Parathyroid adenoma (tissue), 2 donors: Measurements from ENCODE around the gene PALS1.

ENCODE experiments used
- H2AFZ ChIP-seq: fragments of 300-600 bp; sonication (generic); one replicate; pipeline ENCODE4 v1.7.0; 2017; ENCODE audit warnings: antibody characterized with exemption, mild to moderate bottlenecking
- H3K27ac ChIP-seq: fragments of 300-600 bp; sonication (generic); one replicate; pipeline ENCODE4 v1.7.0; 2017
- H3K27me3 ChIP-seq: fragments of 300-600 bp; sonication (generic); one replicate; pipeline ENCODE4 v1.7.0; 2017; ENCODE audit warnings: low read length; ENCODE audit not compliant: control insufficient read depth, insufficient read depth
- H3K36me3 ChIP-seq: fragments of 300-600 bp; sonication (generic); one replicate; pipeline ENCODE4 v1.7.0; 2017; ENCODE audit warnings: low read length; ENCODE audit not compliant: control insufficient read depth, insufficient read depth
- H3K4me1 ChIP-seq: fragments of 300-600 bp; sonication (generic); one replicate; pipeline ENCODE4 v1.7.0; 2017; ENCODE audit warnings: control low read depth
- H3K4me2 ChIP-seq: fragments of 300-600 bp; sonication (generic); one replicate; pipeline ENCODE4 v1.7.0; 2017; ENCODE audit warnings: low read length
- H3K4me3 ChIP-seq: fragments of 300-600 bp; sonication (generic); one replicate; pipeline ENCODE4 v1.7.0; 2017; ENCODE audit warnings: low read depth, low read length
- H3K79me2 ChIP-seq: fragments of 300-600 bp; sonication (generic); one replicate; pipeline ENCODE4 v1.7.0; 2017; ENCODE audit warnings: control low read depth
- H3K9ac ChIP-seq: fragments of 300-600 bp; sonication (generic); one replicate; pipeline ENCODE4 v1.7.0; 2017; ENCODE audit warnings: mild to moderate bottlenecking
- H3K9me3 ChIP-seq: fragments of 300-600 bp; sonication (generic); one replicate; pipeline ENCODE4 v1.7.0; 2017; ENCODE audit warnings: low read length; ENCODE audit not compliant: control insufficient read depth
- CTCF ChIP-seq: fragments of 300-600 bp; sonication (generic); IDR thresholded peaks from one replicate; pipeline ENCODE4 v1.7.0; 2017; ENCODE audit warnings: antibody characterized with exemption, mild to moderate bottlenecking
- donor health status: primary hyperparathyroidism.

Gene PALS1

DNA sequence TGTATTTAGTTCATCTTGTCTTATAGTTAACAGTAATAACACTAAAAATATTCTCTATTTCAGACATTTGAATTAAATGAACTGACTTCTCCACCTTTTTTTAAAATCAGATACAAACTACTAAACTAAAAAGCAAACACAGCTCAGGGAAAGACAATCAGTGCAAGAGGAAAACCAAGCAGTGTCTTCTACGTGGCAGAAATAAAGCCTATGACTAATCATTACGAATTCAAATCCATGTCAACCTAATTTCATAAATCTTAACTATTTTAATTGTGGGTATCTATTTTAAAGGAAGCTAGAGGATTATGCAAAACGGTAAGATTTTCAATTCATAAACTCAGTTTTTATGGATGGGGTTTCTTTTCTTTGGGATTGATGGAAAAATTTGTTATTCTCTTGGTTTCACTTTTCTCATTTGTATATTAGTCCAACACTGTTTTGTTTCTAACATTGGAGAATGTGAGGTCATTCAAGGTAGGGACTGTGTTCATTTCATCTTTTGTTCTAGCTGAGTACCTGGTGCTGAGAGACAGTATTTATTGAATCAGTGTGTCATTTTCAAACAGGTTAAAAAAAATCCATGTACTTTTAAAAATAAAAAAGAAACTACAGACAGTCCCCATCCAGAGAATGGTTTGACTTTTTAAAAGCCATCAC lies 12.8 kb upstream of the PALS1 start:
- no peaks in the 10 kb centered on the region for H3K9me3 ChIP-seq
- H3K4me3 ChIP-seq = no peak overlapping the region
- no peaks in the 10 kb centered on the region for H3K27me3 ChIP-seq
- no peaks in the 10 kb centered on the region for H3K4me1 ChIP-seq
- no peak overlapping the region for H2AFZ ChIP-seq
- H3K36me3 ChIP-seq = no peaks in the 10 kb centered on the region
- no peaks in the 10 kb centered on the region for H3K79me2 ChIP-seq
- no peak for TF ChIP-seq CTCF
- no peak overlapping the region for H3K9ac ChIP-seq
- no peak overlapping the region for H3K4me2 ChIP-seq
- no peak overlapping the region for H3K27ac ChIP-seq

DNA sequence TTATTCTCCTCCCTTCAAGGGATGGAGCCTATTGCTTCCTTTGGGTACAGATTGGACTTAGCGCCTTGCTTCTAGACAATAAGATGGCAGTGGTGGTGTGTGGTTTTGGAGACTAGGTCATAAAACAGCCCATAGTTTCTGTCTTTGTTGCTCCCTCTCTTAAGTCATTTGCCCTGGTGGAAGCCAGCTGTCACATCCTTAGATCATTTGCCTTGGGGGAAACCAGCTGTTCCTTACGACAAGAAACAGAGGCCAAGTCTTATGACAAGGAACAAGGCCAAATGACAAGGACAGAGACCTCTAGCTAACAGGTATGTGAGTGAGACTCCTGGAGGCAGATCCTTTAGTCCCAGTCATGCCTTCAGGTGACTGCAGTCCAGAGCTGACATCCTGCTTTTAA lies 9.2 kb upstream of the PALS1 start:
- Histone ChIP-seq H3K9ac (no peak overlapping the region), H3K9me3 (no peaks in the 10 kb centered on the region), H2AFZ (no peak overlapping the region), H3K4me3 (no peak overlapping the region), H3K27ac (no peak overlapping the region), H3K27me3 (no peaks in the 10 kb centered on the region), H3K36me3 (no peaks in the 10 kb centered on the region), H3K4me2 (no peak overlapping the region), H3K79me2 (no peaks in the 10 kb centered on the region), H3K4me1 (no peaks in the 10 kb centered on the region)
- TF ChIP-seq CTCF = no peak

DNA sequence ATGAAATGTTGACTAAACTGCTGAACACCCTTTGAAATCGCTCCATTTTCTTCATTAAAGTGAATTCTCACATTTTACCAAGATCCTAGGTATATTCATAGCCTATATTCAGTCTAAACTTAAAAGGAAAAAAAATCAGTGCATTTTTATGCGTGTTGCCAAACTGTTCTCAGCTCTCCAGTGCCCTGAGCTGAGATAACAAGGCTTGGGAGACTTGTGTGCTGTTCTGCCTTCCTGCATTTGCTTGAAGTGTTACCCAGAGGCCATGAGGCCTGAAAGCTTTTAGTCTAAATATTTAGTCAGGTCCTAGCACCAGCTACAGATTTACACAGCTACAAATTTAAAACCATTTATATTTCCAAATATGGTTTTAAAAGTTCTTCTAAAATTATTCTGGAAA lies 8.6 kb upstream of the PALS1 start:
- H3K27me3 ChIP-seq = no peaks in the 10 kb centered on the region
- no peaks in the 10 kb centered on the region for H3K4me1 ChIP-seq
- no peaks in the 10 kb centered on the region for H3K9me3 ChIP-seq
- no peak overlapping the region for H3K4me2 ChIP-seq
- H2AFZ ChIP-seq = no peak overlapping the region
- H3K4me3 ChIP-seq = no peak overlapping the region
- H3K36me3 ChIP-seq = no peaks in the 10 kb centered on the region
- H3K79me2 ChIP-seq = no peaks in the 10 kb centered on the region
- H3K27ac ChIP-seq = no peak overlapping the region
- no peak overlapping the region for H3K9ac ChIP-seq
- no peak for TF ChIP-seq CTCF

- H3K9me3 ChIP-seq = no peaks in the 10 kb centered on the region
- no peak for TF ChIP-seq CTCF
- H3K27ac ChIP-seq = no peak overlapping the region
- H3K27me3 ChIP-seq = no peaks in the 10 kb centered on the region
- no peaks in the 10 kb centered on the region for H3K79me2 ChIP-seq
- H3K36me3 ChIP-seq = no peaks in the 10 kb centered on the region
- H3K4me1 ChIP-seq = no peaks in the 10 kb centered on the region
- no peak overlapping the region for H3K9ac ChIP-seq
- H3K4me2 ChIP-seq = no peak overlapping the region
- H2AFZ ChIP-seq = no peak overlapping the region
- no peak overlapping the region for H3K4me3 ChIP-seq
Measured at GRCh38 chr14:67237591-67237990, 3.6 kb upstream of the PALS1 start.

DNA sequence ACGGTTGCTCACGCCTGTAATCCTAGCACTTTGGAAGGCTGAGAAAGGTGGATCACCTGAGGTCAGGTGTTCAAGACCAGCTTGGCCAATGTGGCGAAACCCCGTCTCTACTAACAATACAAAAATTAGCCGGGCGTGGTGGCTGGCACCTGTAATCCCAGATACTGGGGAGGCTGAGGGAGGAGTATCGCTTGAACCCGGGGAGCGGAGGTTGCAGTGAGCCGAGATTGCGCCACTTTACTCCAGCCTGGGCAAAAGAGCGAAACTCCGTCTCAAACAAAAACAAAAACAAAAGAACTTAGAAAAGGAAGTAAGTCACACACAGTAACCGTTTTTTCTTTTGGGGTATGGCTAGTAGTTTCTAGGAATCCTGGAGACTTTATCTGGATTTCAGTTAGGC lies 1.7 kb upstream of the PALS1 start:
- H3K79me2 ChIP-seq = no peaks in the 10 kb centered on the region
- H3K4me1 ChIP-seq = no peaks in the 10 kb centered on the region
- no peak overlapping the region for H3K4me3 ChIP-seq
- no peaks in the 10 kb centered on the region for H3K36me3 ChIP-seq
- no peak overlapping the region for H3K9ac ChIP-seq
- peak overlapping the region; percentile 98 for H2AFZ ChIP-seq
- no peak overlapping the region for H3K27ac ChIP-seq
- TF ChIP-seq CTCF = no peak
- no peaks in the 10 kb centered on the region for H3K27me3 ChIP-seq
- H3K9me3 ChIP-seq = no peaks in the 10 kb centered on the region
- no peak overlapping the region for H3K4me2 ChIP-seq
